ENCODE measurements around the gene MAB21L4.

Gene MAB21L4

GRCh38 chr2:240930096-240930630 lies 34.2 kb upstream of the MAB21L4 start:
- no peaks in the 10 kb centered on the region for H3K4me1 ChIP-seq (ENCODE audit: insufficient read depth, low read length)
- no peak overlapping the region for H3K27ac ChIP-seq (ENCODE audit: low read depth, low read length)
- H3K27me3 ChIP-seq (ENCODE audit: control insufficient read depth in 1 of 2, insufficient read depth in 2 of 2, low read length in 2 of 2) = no peaks in the 10 kb centered on the region
- H3K36me3 ChIP-seq (ENCODE audit: insufficient read depth, low read length) = no peaks in the 10 kb centered on the region
- no peaks in the 10 kb centered on the region for H3K9me3 ChIP-seq (ENCODE audit: low read length)
- no peak overlapping the region for H3K9ac ChIP-seq (ENCODE audit: low read length)
- no peak overlapping the region for H3K4me3 ChIP-seq (ENCODE audit: low read depth in 1 of 2, low read length in 2 of 2)

- no peak overlapping the region for H3K4me3 ChIP-seq (ENCODE audit: low read depth in 1 of 2, low read length in 2 of 2)
- H3K27me3 ChIP-seq (ENCODE audit: control insufficient read depth in 1 of 2, insufficient read depth in 2 of 2, low read length in 2 of 2) = no peaks in the 10 kb centered on the region
- H3K9me3 ChIP-seq (ENCODE audit: low read length) = no peaks in the 10 kb centered on the region
- H3K9ac ChIP-seq (ENCODE audit: low read length) = no peak overlapping the region
- H3K27ac ChIP-seq (ENCODE audit: low read depth, low read length) = no peak overlapping the region
- H3K4me1 ChIP-seq (ENCODE audit: insufficient read depth, low read length) = no peaks in the 10 kb centered on the region
- H3K36me3 ChIP-seq (ENCODE audit: insufficient read depth, low read length) = no peaks in the 10 kb centered on the region
These were observed 33.6 kb upstream of the MAB21L4 start for GRCh38 chr2:240929364-240930095.

GRCh38 chr2:240928476-240929363 lies 32.8 kb upstream of the MAB21L4 start:
- no peaks in the 10 kb centered on the region for H3K36me3 ChIP-seq (ENCODE audit: insufficient read depth, low read length)
- H3K4me1 ChIP-seq (ENCODE audit: insufficient read depth, low read length) = no peaks in the 10 kb centered on the region

GRCh38 chr2:240927390-240927781 lies 31.4 kb upstream of the MAB21L4 start:
- no peak overlapping the region for H3K27ac ChIP-seq (ENCODE audit: low read depth, low read length)
- no peaks in the 10 kb centered on the region for H3K36me3 ChIP-seq (ENCODE audit: insufficient read depth, low read length)
- H3K9me3 ChIP-seq (ENCODE audit: low read length) = no peaks in the 10 kb centered on the region
- H3K27me3 ChIP-seq (ENCODE audit: control insufficient read depth in 1 of 2, insufficient read depth in 2 of 2, low read length in 2 of 2) = no peaks in the 10 kb centered on the region
- no peaks in the 10 kb centered on the region for H3K4me1 ChIP-seq (ENCODE audit: insufficient read depth, low read length)
- H3K9ac ChIP-seq (ENCODE audit: low read length) = no peak overlapping the region
- H3K4me3 ChIP-seq (ENCODE audit: low read depth in 1 of 2, low read length in 2 of 2) = peak overlapping the region in 1 of 2 donors; percentile 38

More at GRCh38 chr2:240928476-240929363, 32.8 kb upstream of the MAB21L4 start:
- Histone ChIP-seq H3K27ac (ENCODE audit: low read depth, low read length) (no peak overlapping the region), H3K9ac (ENCODE audit: low read length) (no peak overlapping the region), H3K9me3 (ENCODE audit: low read length) (no peaks in the 10 kb centered on the region), H3K4me3 (ENCODE audit: low read depth in 1 of 2, low read length in 2 of 2) (no peak overlapping the region), H3K27me3 (ENCODE audit: control insufficient read depth in 1 of 2, insufficient read depth in 2 of 2, low read length in 2 of 2) (no peaks in the 10 kb centered on the region)

GRCh38 chr2:240926516-240927389 lies 30.8 kb upstream of the MAB21L4 start:
- peak overlapping the region in 1 of 2 donors; percentile 38 for H3K4me3 ChIP-seq (ENCODE audit: low read depth in 1 of 2, low read length in 2 of 2)

GRCh38 chr2:240925568-240926515 lies 29.9 kb upstream of the MAB21L4 start:
- H3K27ac ChIP-seq (ENCODE audit: low read depth, low read length) = no peak overlapping the region

More at GRCh38 chr2:240926516-240927389, 30.8 kb upstream of the MAB21L4 start:
- Histone ChIP-seq H3K9ac (ENCODE audit: low read length) (no peak overlapping the region), H3K36me3 (ENCODE audit: insufficient read depth, low read length) (no peaks in the 10 kb centered on the region), H3K4me1 (ENCODE audit: insufficient read depth, low read length) (no peaks in the 10 kb centered on the region), H3K9me3 (ENCODE audit: low read length) (no peaks in the 10 kb centered on the region), H3K27me3 (ENCODE audit: control insufficient read depth in 1 of 2, insufficient read depth in 2 of 2, low read length in 2 of 2) (no peaks in the 10 kb centered on the region), H3K27ac (ENCODE audit: low read depth, low read length) (no peak overlapping the region)

GRCh38 chr2:240925191-240925567 lies 29.2 kb upstream of the MAB21L4 start:
- H3K9me3 ChIP-seq (ENCODE audit: low read length) = no peaks in the 10 kb centered on the region
- H3K4me1 ChIP-seq (ENCODE audit: insufficient read depth, low read length) = no peaks in the 10 kb centered on the region
- no peaks in the 10 kb centered on the region for H3K27me3 ChIP-seq (ENCODE audit: control insufficient read depth in 1 of 2, insufficient read depth in 2 of 2, low read length in 2 of 2)
- H3K4me3 ChIP-seq (ENCODE audit: low read depth in 1 of 2, low read length in 2 of 2) = no peak overlapping the region
- no peak overlapping the region for H3K27ac ChIP-seq (ENCODE audit: low read depth, low read length)
- no peak overlapping the region for H3K9ac ChIP-seq (ENCODE audit: low read length)
- no peaks in the 10 kb centered on the region for H3K36me3 ChIP-seq (ENCODE audit: insufficient read depth, low read length)

More at GRCh38 chr2:240925568-240926515, 29.9 kb upstream of the MAB21L4 start:
- H3K4me1 ChIP-seq (ENCODE audit: insufficient read depth, low read length) = no peaks in the 10 kb centered on the region
- no peak overlapping the region for H3K9ac ChIP-seq (ENCODE audit: low read length)
- H3K27me3 ChIP-seq (ENCODE audit: control insufficient read depth in 1 of 2, insufficient read depth in 2 of 2, low read length in 2 of 2) = no peaks in the 10 kb centered on the region
- no peak overlapping the region for H3K4me3 ChIP-seq (ENCODE audit: low read depth in 1 of 2, low read length in 2 of 2)
- no peaks in the 10 kb centered on the region for H3K36me3 ChIP-seq (ENCODE audit: insufficient read depth, low read length)
- H3K9me3 ChIP-seq (ENCODE audit: low read length) = no peaks in the 10 kb centered on the region

- Histone ChIP-seq H3K4me3 (ENCODE audit: low read depth in 1 of 2, low read length in 2 of 2) (no peak overlapping the region), H3K36me3 (ENCODE audit: insufficient read depth, low read length) (no peaks in the 10 kb centered on the region), H3K27ac (ENCODE audit: low read depth, low read length) (no peak overlapping the region), H3K9ac (ENCODE audit: low read length) (no peak overlapping the region), H3K27me3 (ENCODE audit: control insufficient read depth in 1 of 2, insufficient read depth in 2 of 2, low read length in 2 of 2) (no peaks in the 10 kb centered on the region), H3K9me3 (ENCODE audit: low read length) (no peaks in the 10 kb centered on the region), H3K4me1 (ENCODE audit: insufficient read depth, low read length) (no peaks in the 10 kb centered on the region)
These were observed 27.1 kb upstream of the MAB21L4 start for GRCh38 chr2:240922982-240923537.

GRCh38 chr2:240922245-240922981 lies 26.5 kb upstream of the MAB21L4 start:
- Histone ChIP-seq H3K27me3 (ENCODE audit: control insufficient read depth in 1 of 2, insufficient read depth in 2 of 2, low read length in 2 of 2) (no peaks in the 10 kb centered on the region), H3K9me3 (ENCODE audit: low read length) (no peaks in the 10 kb centered on the region), H3K4me3 (ENCODE audit: low read depth in 1 of 2, low read length in 2 of 2) (no peak overlapping the region), H3K36me3 (ENCODE audit: insufficient read depth, low read length) (no peaks in the 10 kb centered on the region), H3K27ac (ENCODE audit: low read depth, low read length) (no peak overlapping the region), H3K4me1 (ENCODE audit: insufficient read depth, low read length) (no peaks in the 10 kb centered on the region), H3K9ac (ENCODE audit: low read length) (no peak overlapping the region)

- no peaks in the 10 kb centered on the region for H3K9me3 ChIP-seq (ENCODE audit: low read length)
- H3K36me3 ChIP-seq (ENCODE audit: insufficient read depth, low read length) = no peaks in the 10 kb centered on the region
- H3K27me3 ChIP-seq (ENCODE audit: control insufficient read depth in 1 of 2, insufficient read depth in 2 of 2, low read length in 2 of 2) = peaks cover 0 to 4% of the 10 kb centered on the region in 2 donors
- H3K27ac ChIP-seq (ENCODE audit: low read depth, low read length) = no peak overlapping the region
- no peak overlapping the region for H3K4me3 ChIP-seq (ENCODE audit: low read depth in 1 of 2, low read length in 2 of 2)
- no peaks in the 10 kb centered on the region for H3K4me1 ChIP-seq (ENCODE audit: insufficient read depth, low read length)
- H3K9ac ChIP-seq (ENCODE audit: low read length) = no peak overlapping the region
These were observed 26.0 kb upstream of the MAB21L4 start for GRCh38 chr2:240921995-240922244.
